ENCODE results near the gene MRPL24. TPM values are rescaled to one million over a fixed set of nuclear protein-coding genes. Genes with fewer than 3 reads are reported as not detected.

Gene MRPL24
- total RNA-seq, 1 donor from 2014 or later: 46.5 TPM

DNA sequence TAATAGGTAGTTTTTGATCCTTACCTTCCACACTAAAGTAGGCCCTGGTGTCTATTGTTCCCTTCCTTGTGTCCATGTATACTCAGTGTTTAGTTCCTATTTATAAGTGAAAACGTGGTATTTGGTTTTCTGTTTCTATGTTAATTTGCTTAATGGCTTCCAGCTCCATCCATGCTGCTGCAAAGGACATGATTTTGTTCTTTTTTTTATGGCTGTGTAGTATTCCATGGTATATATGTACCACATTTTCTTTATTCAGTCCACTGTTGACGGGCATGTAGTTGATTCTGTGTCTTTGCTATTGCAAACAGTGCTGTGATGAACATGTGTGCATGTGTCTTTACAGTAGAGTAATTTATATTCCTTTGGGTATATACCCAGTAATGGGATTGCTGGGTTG is 47.2 kb upstream of the MRPL24 start:
- FAIRE-seq (no peak), DNase-seq (ENCODE audit: low read depth) (no peak)
- no peak overlapping the region for H2AFZ ChIP-seq (ENCODE audit: low read depth, low read length)
- TF ChIP-seq CTCF (IDR thresholded peaks at IDR 0.05; ENCODE audit: insufficient read depth, low read depth, low read length) (no peak), EZH2 (IDR thresholded peaks at IDR 0.05; ENCODE audit: insufficient read depth, low read length) (no peak)
- Mint-ChIP-seq H3K36me3 (ENCODE audit: low read depth, unreplicated experiment) (peaks cover 15% of the 10 kb centered on the region), H3K4me1 (ENCODE audit: low read depth, unreplicated experiment) (peaks cover under 1% of the 10 kb centered on the region), H3K27me3 (ENCODE audit: low read depth, unreplicated experiment) (no peaks in the 10 kb centered on the region), H3K27ac (ENCODE audit: unreplicated experiment) (no peak overlapping the region), H3K9me3 (ENCODE audit: unreplicated experiment) (no peaks in the 10 kb centered on the region), H3K4me3 (ENCODE audit: unreplicated experiment) (no peak overlapping the region)
- H3K27ac ChIP-seq (ENCODE audit: low read depth, low read length): no peak overlapping the region
- H3K27me3 ChIP-seq (ENCODE audit: insufficient read depth, low read length): no peaks in the 10 kb centered on the region
- no peak overlapping the region for H3K9ac ChIP-seq (ENCODE audit: low read length)
- H3K4me3 ChIP-seq (ENCODE audit: insufficient read depth, low read depth, low read length): no peak overlapping the region
- no peak overlapping the region for H3K4me2 ChIP-seq (ENCODE audit: low read length)
- peaks cover 38% of the 10 kb centered on the region for H3K79me2 ChIP-seq (ENCODE audit: insufficient read depth, low read length)
- H4K20me1 ChIP-seq (ENCODE audit: insufficient read depth, low read length): peaks cover 68% of the 10 kb centered on the region
- no peaks in the 10 kb centered on the region for H3K4me1 ChIP-seq (ENCODE audit: insufficient read depth, low read length)
- H3K9me3 ChIP-seq (ENCODE audit: insufficient read depth, low read depth, low read length): no peaks in the 10 kb centered on the region
- peaks cover 22% of the 10 kb centered on the region for H3K36me3 ChIP-seq (ENCODE audit: insufficient read depth, low read length)

- Histone ChIP-seq H3K4me1 (ENCODE audit: insufficient read depth, low read length) (no peaks in the 10 kb centered on the region), H3K79me2 (ENCODE audit: insufficient read depth, low read length) (peaks cover 52% of the 10 kb centered on the region), H3K4me3 (ENCODE audit: insufficient read depth, low read depth, low read length) (no peak overlapping the region), H2AFZ (ENCODE audit: low read depth, low read length) (no peak overlapping the region), H3K9me3 (ENCODE audit: insufficient read depth, low read depth, low read length) (no peaks in the 10 kb centered on the region), H3K4me2 (ENCODE audit: low read length) (no peak overlapping the region), H3K36me3 (ENCODE audit: insufficient read depth, low read length) (peaks cover 14% of the 10 kb centered on the region), H3K9ac (ENCODE audit: low read length) (no peak overlapping the region), H4K20me1 (ENCODE audit: insufficient read depth, low read length) (peaks cover 69% of the 10 kb centered on the region), H3K27me3 (ENCODE audit: insufficient read depth, low read length) (no peaks in the 10 kb centered on the region), H3K27ac (ENCODE audit: low read depth, low read length) (no peak overlapping the region)
- Mint-ChIP-seq H3K27ac (ENCODE audit: unreplicated experiment) (no peak overlapping the region), H3K4me1 (ENCODE audit: low read depth, unreplicated experiment) (peaks cover 7% of the 10 kb centered on the region), H3K4me3 (ENCODE audit: unreplicated experiment) (peak overlapping the region; percentile 27), H3K9me3 (ENCODE audit: unreplicated experiment) (no peaks in the 10 kb centered on the region), H3K36me3 (ENCODE audit: low read depth, unreplicated experiment) (peaks cover 16% of the 10 kb centered on the region), H3K27me3 (ENCODE audit: low read depth, unreplicated experiment) (no peaks in the 10 kb centered on the region)
- DNase-seq (ENCODE audit: low read depth) (no peak), FAIRE-seq (no peak)
- TF ChIP-seq EZH2 (IDR thresholded peaks at IDR 0.05; ENCODE audit: insufficient read depth, low read length) (no peak), CTCF (IDR thresholded peaks at IDR 0.05; ENCODE audit: insufficient read depth, low read depth, low read length) (no peak)
Observed at GRCh38 chr1:156786640-156787039, 45.8 kb upstream of the MRPL24 start.

GRCh38 chr1:156785458-156785857 is 44.6 kb upstream of the MRPL24 start:
- no peaks in the 10 kb centered on the region for H3K27me3 ChIP-seq (ENCODE audit: insufficient read depth, low read length)
- H3K4me1 ChIP-seq (ENCODE audit: insufficient read depth, low read length): peaks cover 5% of the 10 kb centered on the region
- H3K36me3 ChIP-seq (ENCODE audit: insufficient read depth, low read length): peaks cover 9% of the 10 kb centered on the region
- H3K27ac Mint-ChIP-seq (ENCODE audit: unreplicated experiment): peak overlapping the region; percentile 72
- no peak overlapping the region for H3K4me2 ChIP-seq (ENCODE audit: low read length)
- peaks cover 16% of the 10 kb centered on the region for H3K36me3 Mint-ChIP-seq (ENCODE audit: low read depth, unreplicated experiment)
- FAIRE-seq (no peak), DNase-seq (ENCODE audit: low read depth) (no peak)
- H3K4me3 Mint-ChIP-seq (ENCODE audit: unreplicated experiment): no peak overlapping the region
- no peak overlapping the region for H3K4me3 ChIP-seq (ENCODE audit: insufficient read depth, low read depth, low read length)
- no peak overlapping the region for H2AFZ ChIP-seq (ENCODE audit: low read depth, low read length)
- no peaks in the 10 kb centered on the region for H3K27me3 Mint-ChIP-seq (ENCODE audit: low read depth, unreplicated experiment)
- peaks cover 14% of the 10 kb centered on the region for H3K4me1 Mint-ChIP-seq (ENCODE audit: low read depth, unreplicated experiment)
- H3K9me3 Mint-ChIP-seq (ENCODE audit: unreplicated experiment): no peaks in the 10 kb centered on the region
- peaks cover 60% of the 10 kb centered on the region for H3K79me2 ChIP-seq (ENCODE audit: insufficient read depth, low read length)
- TF ChIP-seq EZH2 (IDR thresholded peaks at IDR 0.05; ENCODE audit: insufficient read depth, low read length): no peak
- no peak for TF ChIP-seq CTCF (IDR thresholded peaks at IDR 0.05; ENCODE audit: insufficient read depth, low read depth, low read length)
- peaks cover 72% of the 10 kb centered on the region for H4K20me1 ChIP-seq (ENCODE audit: insufficient read depth, low read length)
- no peak overlapping the region for H3K9ac ChIP-seq (ENCODE audit: low read length)
- no peak overlapping the region for H3K27ac ChIP-seq (ENCODE audit: low read depth, low read length)
- no peaks in the 10 kb centered on the region for H3K9me3 ChIP-seq (ENCODE audit: insufficient read depth, low read depth, low read length)
